CD14-positive monocyte (primary cell): ENCODE measurements around the gene QKI. TPM values are rescaled to one million over a fixed set of nuclear protein-coding genes. Genes with fewer than 3 reads are reported as not detected.

Experiments used
- DNase-seq, 3 donors: peaks; one replicate each; pipeline ENCODE4 v3.0.0-alpha.2; 2011 to 2022
- H2AFZ ChIP-seq: 2 replicates; pipeline ENCODE4 v1.6.0; 2012; ENCODE audit warnings: mild to moderate bottlenecking, low read depth, low read length, inconsistent platforms; ENCODE audit not compliant: insufficient read depth, poor library complexity, severe bottlenecking
- H3K27ac ChIP-seq, 2 donors: 1 replicate in 1 of 2; 2 replicates in 1 of 2; pipeline ENCODE4 v1.5.1; 2012 to 2013; ENCODE audit warnings: low read length in 2 of 2, control low read depth in 1 of 2, inconsistent platforms in 1 of 2, low read depth in 1 of 2, mild to moderate bottlenecking in 1 of 2
- H3K27me3 ChIP-seq, 2 donors: one replicate each; pipeline versions ENCODE4 v1.6.0 to v1.6.1; 2011 to 2013; ENCODE audit warnings: low read length in 2 of 2; ENCODE audit not compliant: control insufficient read depth in 2 of 2, insufficient read depth in 2 of 2
- H3K36me3 ChIP-seq, 2 donors: replicated peaks in 1 of 2; 1 replicate in 1 of 2; 2 replicates in 1 of 2; pipeline versions ENCODE4 v1.5.1 to v1.6.1; 2012 to 2013; ENCODE audit warnings: low read length in 2 of 2, control low read depth in 1 of 2, inconsistent platforms in 1 of 2, mild to moderate bottlenecking in 1 of 2; ENCODE audit not compliant: insufficient read depth in 2 of 2, control insufficient read depth in 1 of 2
- H3K4me1 ChIP-seq, 2 donors: 1 replicate in 1 of 2; 2 replicates in 1 of 2; pipeline versions ENCODE4 v1.5.1 to v1.6.1; 2012 to 2013; ENCODE audit warnings: low read length in 2 of 2, control low read depth in 1 of 2, inconsistent platforms in 1 of 2, mild to moderate bottlenecking in 1 of 2, moderate library complexity in 1 of 2; ENCODE audit not compliant: insufficient read depth in 2 of 2, control insufficient read depth in 1 of 2
- H3K4me2 ChIP-seq: replicated peaks from 2 replicates; pipeline ENCODE3; 2012; ENCODE audit warnings: low read length, moderate library complexity, mild to moderate bottlenecking; ENCODE audit not compliant: poor library complexity, severe bottlenecking; ENCODE audit errors: extremely low read depth
- H3K4me3 ChIP-seq, 3 experiments: fragments of 200-600 bp in 1 of 3; sonication (generic) in 1 of 3; replicated peaks in 1 of 3; 1 replicate in 2 of 3; 2 replicates in 1 of 3; pipeline ENCODE4 v1.5.1; 2011 to 2013; ENCODE audit warnings: low read length in 3 of 3, mild to moderate bottlenecking in 3 of 3, control low read depth in 2 of 3, low read depth in 2 of 3, inconsistent platforms in 1 of 3, moderate library complexity in 1 of 3
- H3K79me2 ChIP-seq: 2 replicates; pipeline ENCODE4 v1.6.0; 2012; ENCODE audit warnings: mild to moderate bottlenecking, control low read depth, inconsistent platforms, low read length, moderate library complexity; ENCODE audit not compliant: insufficient read depth
- H3K9ac ChIP-seq: 2 replicates; pipeline ENCODE4 v1.6.0; 2017; ENCODE audit warnings: low read length, mild to moderate bottlenecking; ENCODE audit not compliant: insufficient read depth, poor library complexity, severe bottlenecking
- H3K9me3 ChIP-seq, 2 donors: replicated peaks in 1 of 2; 1 replicate in 1 of 2; 2 replicates in 1 of 2; pipeline versions ENCODE4 v1.5.1 to v1.6.1; 2012 to 2013; ENCODE audit warnings: low read length in 2 of 2, control low read depth in 1 of 2; ENCODE audit not compliant: control insufficient read depth in 1 of 2, insufficient read depth in 1 of 2
- H4K20me1 ChIP-seq: 2 replicates; pipeline ENCODE4 v1.6.0; 2012; ENCODE audit warnings: mild to moderate bottlenecking, low read length, control low read depth, moderate library complexity; ENCODE audit not compliant: insufficient read depth
- H3K27ac Mint-ChIP-seq, 7 donors: one replicate each; pipeline ENCODE4 v1.8.0; 2020; ENCODE audit warnings: mild to moderate bottlenecking in 7 of 7, mixed read lengths in 7 of 7, moderate library complexity in 6 of 7, inconsistent platforms in 2 of 7
- H3K27me3 Mint-ChIP-seq, 3 donors: one replicate each; pipeline ENCODE4 v1.8.0; 2021 to 2022; ENCODE audit warnings: low read depth in 3 of 3, mild to moderate bottlenecking in 3 of 3, mixed read lengths in 3 of 3, moderate library complexity in 3 of 3, inconsistent platforms in 1 of 3
- H3K36me3 Mint-ChIP-seq, 2 donors: one replicate each; pipeline ENCODE4 v1.8.0; 2020; ENCODE audit warnings: mixed read lengths in 2 of 2, inconsistent platforms in 1 of 2, mild to moderate bottlenecking in 1 of 2
- H3K4me1 Mint-ChIP-seq: one replicate; pipeline ENCODE4 v1.8.0; 2020; ENCODE audit warnings: mild to moderate bottlenecking, mixed read lengths
- H3K4me3 Mint-ChIP-seq, 2 donors: one replicate each; pipeline ENCODE4 v1.8.0; 2020; ENCODE audit warnings: mild to moderate bottlenecking in 2 of 2, mixed read lengths in 2 of 2, moderate library complexity in 1 of 2
- H3K9me3 Mint-ChIP-seq, 7 donors: one replicate each; pipeline ENCODE4 v1.8.0; 2020 to 2022; ENCODE audit warnings: mixed read lengths in 7 of 7, mild to moderate bottlenecking in 6 of 7, moderate library complexity in 6 of 7, inconsistent platforms in 2 of 7
- WGBS: methylation state at CpG from one replicate; pipeline ENCODE4 v1.1.5; 2013; ENCODE audit warnings: missing lambda C conversion rate; ENCODE audit not compliant: insufficient coverage; 5-methylcytosine and 5-hydroxymethylcytosine counted together
- intact Hi-C, 2 donors: fragments of 100-400 bp; cut with micrococcal nuclease; formaldehyde crosslinking; loops; one replicate each; pipeline versions ENCODE4 v1.15.0 to v1.15.1; 2023
- polyA plus RNA-seq, 3 donors: library from polyadenylated mRNA; depleted of rRNA in 1 of 3; unstranded in 2 of 3; stranded (reverse) in 1 of 3; fragments of 300-500 nt in 2 of 3; fragments of >200 nt in 1 of 3; fragmentation: Illumina TruSeq in 2 of 3; gene quantifications; 1 replicate in 2 of 3; 2 replicates in 1 of 3; pipeline ENCODE4 v1.2.3, GENCODE V29; 2012 to 2021
- TF ChIP-seq, protein P1 (sequence below): fragments of 200-600 bp; IDR thresholded peaks from one replicate; pipeline ENCODE4 v1.8.0; 2022; ENCODE audit warnings: antibody characterized with exemption, mild to moderate bottlenecking

The QKI gene
- polyA plus RNA-seq, 3 donors, result 24.3 to 154 (median 71.8) TPM

DNA sequence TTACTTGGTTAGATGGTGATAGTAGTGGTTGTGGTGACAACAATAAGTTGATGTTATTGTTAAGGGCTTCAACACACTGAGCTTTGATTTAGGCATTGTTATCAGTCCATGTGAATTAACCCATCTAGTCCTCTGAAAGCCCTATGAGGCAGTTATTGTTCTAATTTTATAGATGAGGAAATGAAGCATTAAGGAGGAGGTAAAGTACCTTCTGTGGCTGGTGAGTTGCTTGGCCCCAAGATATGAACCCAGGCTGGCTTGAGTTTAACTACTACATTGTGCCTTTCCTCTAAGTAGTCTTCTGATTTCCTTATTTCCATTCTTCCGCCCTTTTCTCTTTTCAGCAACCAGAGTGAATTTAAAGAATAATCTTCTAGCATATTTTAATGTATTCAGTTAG is 81.7 kb downstream of the QKI start:
- H2AFZ ChIP-seq, result no peak overlapping the region
- Mint-ChIP-seq H3K4me3 (no peak overlapping the region), H3K9me3 (no peaks in the 10 kb centered on the region), H3K36me3 (peaks cover 4 to 11% of the 10 kb centered on the region in 2 donors), H3K27me3 (no peaks in the 10 kb centered on the region), H3K4me1 (peaks cover 23% of the 10 kb centered on the region), H3K27ac (peak overlapping the region in 3 of 7 donors; percentile 19 to 73 (median 52))
- no peak overlapping the region for H3K4me2 ChIP-seq
- H3K4me1 ChIP-seq, result no peaks in the 10 kb centered on the region
- H3K27me3 ChIP-seq, result no peaks in the 10 kb centered on the region
- no peak overlapping the region for H3K9ac ChIP-seq
- WGBS, result no CpG with 5 or more reads among the region's 1 CpG
- DNase-seq, result no peak
- H3K79me2 ChIP-seq, result peaks cover 100% of the 10 kb centered on the region
- peaks cover 0 to 5% of the 10 kb centered on the region in 2 donors for H3K36me3 ChIP-seq
- peaks cover 100% of the 10 kb centered on the region for H4K20me1 ChIP-seq
- intact Hi-C loops, result no loop called here
- TF ChIP-seq, protein P1, sequence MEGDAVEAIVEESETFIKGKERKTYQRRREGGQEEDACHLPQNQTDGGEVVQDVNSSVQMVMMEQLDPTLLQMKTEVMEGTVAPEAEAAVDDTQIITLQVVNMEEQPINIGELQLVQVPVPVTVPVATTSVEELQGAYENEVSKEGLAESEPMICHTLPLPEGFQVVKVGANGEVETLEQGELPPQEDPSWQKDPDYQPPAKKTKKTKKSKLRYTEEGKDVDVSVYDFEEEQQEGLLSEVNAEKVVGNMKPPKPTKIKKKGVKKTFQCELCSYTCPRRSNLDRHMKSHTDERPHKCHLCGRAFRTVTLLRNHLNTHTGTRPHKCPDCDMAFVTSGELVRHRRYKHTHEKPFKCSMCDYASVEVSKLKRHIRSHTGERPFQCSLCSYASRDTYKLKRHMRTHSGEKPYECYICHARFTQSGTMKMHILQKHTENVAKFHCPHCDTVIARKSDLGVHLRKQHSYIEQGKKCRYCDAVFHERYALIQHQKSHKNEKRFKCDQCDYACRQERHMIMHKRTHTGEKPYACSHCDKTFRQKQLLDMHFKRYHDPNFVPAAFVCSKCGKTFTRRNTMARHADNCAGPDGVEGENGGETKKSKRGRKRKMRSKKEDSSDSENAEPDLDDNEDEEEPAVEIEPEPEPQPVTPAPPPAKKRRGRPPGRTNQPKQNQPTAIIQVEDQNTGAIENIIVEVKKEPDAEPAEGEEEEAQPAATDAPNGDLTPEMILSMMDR, result no peak
- no peak overlapping the region for H3K27ac ChIP-seq
- no peak overlapping the region for H3K4me3 ChIP-seq
- no peaks in the 10 kb centered on the region for H3K9me3 ChIP-seq

DNA sequence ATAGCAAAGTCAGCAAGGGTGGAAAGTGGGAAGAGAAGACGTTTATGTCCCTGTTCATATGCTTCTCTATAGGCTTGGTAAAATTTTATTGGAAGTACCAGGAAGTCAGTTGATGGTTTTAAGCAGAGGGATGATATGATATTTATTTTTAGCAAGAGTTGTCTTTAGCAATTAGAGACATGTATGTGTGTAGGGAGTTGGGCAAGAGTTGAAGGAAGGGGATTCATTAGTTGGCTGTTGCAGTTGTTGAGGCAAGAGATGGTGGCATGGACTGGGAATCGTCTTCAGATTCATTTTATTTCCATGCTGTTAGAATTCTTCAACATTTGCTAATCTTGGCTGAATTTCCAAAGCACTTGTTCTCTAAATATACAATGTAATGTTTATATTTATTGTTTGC is 85.6 kb downstream of the QKI start:
- H3K27ac Mint-ChIP-seq, result peak overlapping the region in 3 of 7 donors; percentile 27 to 34 (median 31)
- peaks cover 5 to 22% of the 10 kb centered on the region in 2 donors for H3K36me3 Mint-ChIP-seq
- Histone ChIP-seq H2AFZ (no peak overlapping the region), H3K9me3 (peaks cover 2 to 4% of the 10 kb centered on the region in 2 donors), H3K4me3 (no peak overlapping the region), H3K27ac (peak overlapping the region in 1 of 2 donors; percentile 47), H4K20me1 (peaks cover 100% of the 10 kb centered on the region), H3K36me3 (peaks cover 0 to 9% of the 10 kb centered on the region in 2 donors), H3K9ac (no peak overlapping the region), H3K4me1 (peaks cover 0 to 3% of the 10 kb centered on the region in 2 donors), H3K4me2 (no peak overlapping the region), H3K79me2 (peaks cover 100% of the 10 kb centered on the region), H3K27me3 (no peaks in the 10 kb centered on the region)
- DNase-seq, result no peak
- H3K4me1 Mint-ChIP-seq, result peaks cover 28% of the 10 kb centered on the region
- intact Hi-C loops, result no loop called here
- TF ChIP-seq, protein P1, result no peak
- peaks cover 2 to 12% (median 7%) of the 10 kb centered on the region in 7 donors for H3K9me3 Mint-ChIP-seq
- H3K4me3 Mint-ChIP-seq, result no peak overlapping the region
- WGBS, result 63% methylated on average over 1 of the region's 2 CpGs
- no peaks in the 10 kb centered on the region for H3K27me3 Mint-ChIP-seq
